Measurements from ENCODE around the gene CTPS2. TPM values are rescaled to one million over a fixed set of nuclear protein-coding genes. Genes with fewer than 3 reads are reported as not detected.

The CTPS2 gene
- total RNA-seq, 1 donor from 2014 or later: 11.4 TPM

DNA sequence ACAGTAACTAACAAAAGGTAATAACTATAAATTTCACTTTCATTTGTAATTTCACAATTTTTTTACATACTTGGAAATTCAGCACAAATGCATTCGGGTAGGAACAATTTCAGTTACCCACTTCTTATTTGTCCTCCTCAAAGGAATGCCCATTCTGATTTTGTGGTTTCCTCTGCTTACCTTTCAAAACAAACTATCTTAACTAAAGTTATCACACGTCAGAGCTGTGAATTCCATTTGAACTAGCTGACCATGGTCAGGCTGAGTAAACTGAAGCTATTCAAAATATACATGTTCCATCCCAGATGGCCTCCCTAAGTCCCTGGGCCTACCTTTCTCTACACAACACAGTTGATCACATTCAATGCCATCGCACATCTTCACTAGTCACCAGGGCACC lies 4.5 kb downstream of the CTPS2 start:
- Mint-ChIP-seq H3K27me3 (ENCODE audit: low read depth, unreplicated experiment) (no peaks in the 10 kb centered on the region), H3K9me3 (ENCODE audit: unreplicated experiment) (no peaks in the 10 kb centered on the region), H3K4me3 (ENCODE audit: unreplicated experiment) (no peak overlapping the region), H3K27ac (ENCODE audit: unreplicated experiment) (no peak overlapping the region), H3K36me3 (ENCODE audit: low read depth, unreplicated experiment) (peaks cover 2% of the 10 kb centered on the region), H3K4me1 (ENCODE audit: low read depth, unreplicated experiment) (peaks cover 2% of the 10 kb centered on the region)
- Histone ChIP-seq H3K4me1 (ENCODE audit: insufficient read depth, low read length) (peaks cover 4% of the 10 kb centered on the region), H2AFZ (ENCODE audit: low read depth, low read length) (no peak overlapping the region), H3K36me3 (ENCODE audit: insufficient read depth, low read length) (no peaks in the 10 kb centered on the region), H3K27me3 (ENCODE audit: insufficient read depth, low read length) (no peaks in the 10 kb centered on the region), H4K20me1 (ENCODE audit: insufficient read depth, low read length) (no peaks in the 10 kb centered on the region), H3K4me2 (ENCODE audit: low read length) (no peak overlapping the region), H3K27ac (ENCODE audit: low read depth, low read length) (no peak overlapping the region), H3K9ac (ENCODE audit: low read length) (no peak overlapping the region), H3K79me2 (ENCODE audit: insufficient read depth, low read length) (peaks cover 4% of the 10 kb centered on the region), H3K9me3 (ENCODE audit: insufficient read depth, low read depth, low read length) (no peaks in the 10 kb centered on the region), H3K4me3 (ENCODE audit: insufficient read depth, low read depth, low read length) (no peak overlapping the region)
- DNase-seq (ENCODE audit: low read depth): peak; percentile 51
- TF ChIP-seq EZH2 (IDR thresholded peaks at IDR 0.05; ENCODE audit: insufficient read depth, low read length): no peak
- TF ChIP-seq, protein P1, sequence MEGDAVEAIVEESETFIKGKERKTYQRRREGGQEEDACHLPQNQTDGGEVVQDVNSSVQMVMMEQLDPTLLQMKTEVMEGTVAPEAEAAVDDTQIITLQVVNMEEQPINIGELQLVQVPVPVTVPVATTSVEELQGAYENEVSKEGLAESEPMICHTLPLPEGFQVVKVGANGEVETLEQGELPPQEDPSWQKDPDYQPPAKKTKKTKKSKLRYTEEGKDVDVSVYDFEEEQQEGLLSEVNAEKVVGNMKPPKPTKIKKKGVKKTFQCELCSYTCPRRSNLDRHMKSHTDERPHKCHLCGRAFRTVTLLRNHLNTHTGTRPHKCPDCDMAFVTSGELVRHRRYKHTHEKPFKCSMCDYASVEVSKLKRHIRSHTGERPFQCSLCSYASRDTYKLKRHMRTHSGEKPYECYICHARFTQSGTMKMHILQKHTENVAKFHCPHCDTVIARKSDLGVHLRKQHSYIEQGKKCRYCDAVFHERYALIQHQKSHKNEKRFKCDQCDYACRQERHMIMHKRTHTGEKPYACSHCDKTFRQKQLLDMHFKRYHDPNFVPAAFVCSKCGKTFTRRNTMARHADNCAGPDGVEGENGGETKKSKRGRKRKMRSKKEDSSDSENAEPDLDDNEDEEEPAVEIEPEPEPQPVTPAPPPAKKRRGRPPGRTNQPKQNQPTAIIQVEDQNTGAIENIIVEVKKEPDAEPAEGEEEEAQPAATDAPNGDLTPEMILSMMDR (IDR thresholded peaks at IDR 0.05; ENCODE audit: insufficient read depth, low read depth, low read length): no peak
- no peak for FAIRE-seq

DNA sequence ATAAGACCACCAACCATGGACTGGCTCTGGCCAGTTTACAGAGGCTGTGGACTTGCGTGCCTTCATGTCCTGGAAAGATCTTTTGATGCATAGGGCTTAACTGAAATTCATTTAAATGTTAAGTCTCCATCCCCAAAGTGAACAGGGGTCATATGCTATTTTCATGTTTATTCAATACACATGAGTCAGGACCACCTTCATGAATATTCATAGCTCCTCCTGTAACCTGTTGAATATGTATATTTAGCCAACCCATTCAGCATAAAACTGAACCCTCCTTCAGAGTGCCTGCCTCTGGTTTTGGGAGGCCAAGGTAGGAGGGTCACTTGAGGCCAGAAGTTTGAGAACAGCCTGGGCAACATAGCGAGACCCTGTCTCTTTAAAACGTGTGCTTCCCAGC lies 7.1 kb downstream of the CTPS2 start:
- DNase-seq (ENCODE audit: low read depth) (no peak), FAIRE-seq (no peak)
- Histone ChIP-seq H3K79me2 (ENCODE audit: insufficient read depth, low read length) (peaks cover 4% of the 10 kb centered on the region), H3K4me2 (ENCODE audit: low read length) (no peak overlapping the region), H3K27me3 (ENCODE audit: insufficient read depth, low read length) (no peaks in the 10 kb centered on the region), H3K9ac (ENCODE audit: low read length) (no peak overlapping the region), H3K4me3 (ENCODE audit: insufficient read depth, low read depth, low read length) (no peak overlapping the region), H3K27ac (ENCODE audit: low read depth, low read length) (no peak overlapping the region), H3K36me3 (ENCODE audit: insufficient read depth, low read length) (no peaks in the 10 kb centered on the region), H2AFZ (ENCODE audit: low read depth, low read length) (no peak overlapping the region), H4K20me1 (ENCODE audit: insufficient read depth, low read length) (no peaks in the 10 kb centered on the region), H3K4me1 (ENCODE audit: insufficient read depth, low read length) (no peaks in the 10 kb centered on the region), H3K9me3 (ENCODE audit: insufficient read depth, low read depth, low read length) (no peaks in the 10 kb centered on the region)
- Mint-ChIP-seq H3K36me3 (ENCODE audit: low read depth, unreplicated experiment) (peaks cover 4% of the 10 kb centered on the region), H3K9me3 (ENCODE audit: unreplicated experiment) (no peaks in the 10 kb centered on the region), H3K4me3 (ENCODE audit: unreplicated experiment) (no peak overlapping the region), H3K4me1 (ENCODE audit: low read depth, unreplicated experiment) (peaks cover 2% of the 10 kb centered on the region), H3K27me3 (ENCODE audit: low read depth, unreplicated experiment) (no peaks in the 10 kb centered on the region), H3K27ac (ENCODE audit: unreplicated experiment) (no peak overlapping the region)
- TF ChIP-seq, protein P1 (IDR thresholded peaks at IDR 0.05; ENCODE audit: insufficient read depth, low read depth, low read length): no peak
- TF ChIP-seq EZH2 (IDR thresholded peaks at IDR 0.05; ENCODE audit: insufficient read depth, low read length): no peak

DNA sequence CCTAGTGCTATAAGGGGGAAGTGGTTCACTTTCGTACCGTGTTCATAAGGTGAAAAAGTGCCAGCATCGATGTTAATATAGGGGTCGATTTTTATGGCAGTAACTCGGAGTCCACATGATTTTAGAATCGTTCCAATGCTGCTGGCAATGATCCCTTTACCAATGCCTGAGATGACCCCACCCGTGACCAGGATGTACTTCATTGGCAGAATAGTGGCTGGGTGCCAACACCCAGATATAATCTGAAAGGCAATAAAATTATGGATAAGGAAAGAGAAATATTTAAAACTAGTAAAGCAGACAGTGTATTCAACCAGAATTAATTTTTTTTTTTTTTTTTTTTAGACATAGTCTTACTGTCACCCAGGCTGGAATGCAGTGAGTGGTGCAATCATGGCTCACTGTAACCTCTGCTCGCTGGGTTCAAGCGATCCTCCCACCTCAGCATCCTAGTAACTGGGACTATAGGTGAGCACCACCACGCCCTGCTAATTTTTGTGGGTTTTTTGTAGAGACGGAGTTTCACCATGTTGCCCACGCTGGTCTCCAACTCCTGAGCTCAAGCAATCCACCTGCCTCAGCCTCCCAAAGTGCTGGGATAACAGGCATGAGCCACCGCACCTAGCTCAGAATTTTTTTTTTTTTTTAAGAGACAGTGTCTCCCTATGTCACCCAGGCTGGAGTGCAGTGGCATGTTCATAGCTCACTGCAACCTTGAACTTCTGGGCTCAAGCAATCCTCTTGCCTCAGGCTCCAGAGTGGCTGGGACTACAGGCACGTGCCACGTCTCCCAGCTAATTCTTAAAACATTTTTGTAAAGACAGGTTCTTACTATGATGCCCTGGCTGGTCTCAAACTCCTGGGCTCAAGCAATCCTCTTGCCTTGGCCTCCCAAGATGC lies 9.5 kb downstream of the CTPS2 start:
- Histone ChIP-seq H3K4me3 (ENCODE audit: insufficient read depth, low read depth, low read length) (no peak overlapping the region), H3K9me3 (ENCODE audit: insufficient read depth, low read depth, low read length) (no peaks in the 10 kb centered on the region), H3K36me3 (ENCODE audit: insufficient read depth, low read length) (peaks cover 2% of the 10 kb centered on the region), H3K27me3 (ENCODE audit: insufficient read depth, low read length) (no peaks in the 10 kb centered on the region), H4K20me1 (ENCODE audit: insufficient read depth, low read length) (no peaks in the 10 kb centered on the region), H3K4me2 (ENCODE audit: low read length) (no peak overlapping the region), H3K27ac (ENCODE audit: low read depth, low read length) (no peak overlapping the region), H2AFZ (ENCODE audit: low read depth, low read length) (no peak overlapping the region), H3K4me1 (ENCODE audit: insufficient read depth, low read length) (no peaks in the 10 kb centered on the region), H3K9ac (ENCODE audit: low read length) (no peak overlapping the region), H3K79me2 (ENCODE audit: insufficient read depth, low read length) (no peaks in the 10 kb centered on the region)
- Mint-ChIP-seq H3K4me3 (ENCODE audit: unreplicated experiment) (no peak overlapping the region), H3K9me3 (ENCODE audit: unreplicated experiment) (no peaks in the 10 kb centered on the region), H3K36me3 (ENCODE audit: low read depth, unreplicated experiment) (peaks cover 4% of the 10 kb centered on the region), H3K27ac (ENCODE audit: unreplicated experiment) (no peak overlapping the region), H3K27me3 (ENCODE audit: low read depth, unreplicated experiment) (no peaks in the 10 kb centered on the region), H3K4me1 (ENCODE audit: low read depth, unreplicated experiment) (no peaks in the 10 kb centered on the region)
- TF ChIP-seq, protein P1 (IDR thresholded peaks at IDR 0.05; ENCODE audit: insufficient read depth, low read depth, low read length): no peak
- no peak for TF ChIP-seq EZH2 (IDR thresholded peaks at IDR 0.05; ENCODE audit: insufficient read depth, low read length)
- no peak for FAIRE-seq
- DNase-seq (ENCODE audit: low read depth): no peak
